ENCODE data around the gene GSN. TPM values are rescaled to one million over a fixed set of nuclear protein-coding genes. Genes with fewer than 3 reads are reported as not detected.
A peak's percentile ranks its signal among the peaks of the same experiment; 100 is the strongest.

GSN gene
- total RNA-seq, 1 donor from 2014 or later: 80.0 TPM

GRCh38 chr9:121360601-121361374, 92.8 kb downstream of the GSN start:
- Mint-ChIP-seq H3K4me3 (no peak overlapping the region), H3K27me3 (no peaks in the 10 kb centered on the region), H3K4me1 (ENCODE audit: unreplicated experiment) (peaks cover 13% of the 10 kb centered on the region), H3K27ac (no peak overlapping the region), H3K9me3 (no peaks in the 10 kb centered on the region), H3K36me3 (peaks cover 4% of the 10 kb centered on the region)
- no peak for TF ChIP-seq CTCF (conservative IDR thresholded peaks at IDR 0.05)
- no peak for DNase-seq (ENCODE audit: extremely low spot score, unreplicated experiment)

- Mint-ChIP-seq H3K36me3 (no peaks in the 10 kb centered on the region), H3K4me1 (ENCODE audit: unreplicated experiment) (peaks cover 23% of the 10 kb centered on the region), H3K4me3 (no peak overlapping the region), H3K27me3 (no peaks in the 10 kb centered on the region), H3K27ac (peak overlapping the region; percentile 31), H3K9me3 (no peaks in the 10 kb centered on the region)
- no peak for TF ChIP-seq CTCF (conservative IDR thresholded peaks at IDR 0.05)
- DNase-seq (ENCODE audit: extremely low spot score, unreplicated experiment): no peak
Measured at GRCh38 chr9:121362813-121363621, 95.1 kb downstream of the GSN start.

- no peak overlapping the region for H3K27ac Mint-ChIP-seq
- H3K4me1 Mint-ChIP-seq (ENCODE audit: unreplicated experiment): peaks cover 26% of the 10 kb centered on the region
- TF ChIP-seq CTCF (conservative IDR thresholded peaks at IDR 0.05): no peak
- no peak for DNase-seq (ENCODE audit: extremely low spot score, unreplicated experiment)
- no peaks in the 10 kb centered on the region for H3K36me3 Mint-ChIP-seq
- H3K4me3 Mint-ChIP-seq: no peak overlapping the region
- H3K9me3 Mint-ChIP-seq: no peaks in the 10 kb centered on the region
- H3K27me3 Mint-ChIP-seq: no peaks in the 10 kb centered on the region
Measured at GRCh38 chr9:121363622-121363961, 95.6 kb downstream of the GSN start.

GRCh38 chr9:121364077-121364476, 96.1 kb downstream of the GSN start:
- no peak for TF ChIP-seq CTCF (conservative IDR thresholded peaks at IDR 0.05)
- H3K9me3 Mint-ChIP-seq: no peaks in the 10 kb centered on the region
- no peak overlapping the region for H3K27ac Mint-ChIP-seq
- no peak overlapping the region for H3K4me3 Mint-ChIP-seq
- peaks cover 3% of the 10 kb centered on the region for H3K27me3 Mint-ChIP-seq
- H3K36me3 Mint-ChIP-seq: no peaks in the 10 kb centered on the region
- peaks cover 26% of the 10 kb centered on the region for H3K4me1 Mint-ChIP-seq (ENCODE audit: unreplicated experiment)
- no peak for DNase-seq (ENCODE audit: extremely low spot score, unreplicated experiment)

GRCh38 chr9:121364886-121365285, 96.9 kb downstream of the GSN start:
- no peaks in the 10 kb centered on the region for H3K9me3 Mint-ChIP-seq
- H3K4me3 Mint-ChIP-seq: no peak overlapping the region
- no peak for TF ChIP-seq CTCF (conservative IDR thresholded peaks at IDR 0.05)
- H3K27ac Mint-ChIP-seq: no peak overlapping the region
- peaks cover 26% of the 10 kb centered on the region for H3K4me1 Mint-ChIP-seq (ENCODE audit: unreplicated experiment)
- DNase-seq (ENCODE audit: extremely low spot score, unreplicated experiment): no peak
- H3K36me3 Mint-ChIP-seq: no peaks in the 10 kb centered on the region
- peaks cover 5% of the 10 kb centered on the region for H3K27me3 Mint-ChIP-seq

Data from type B pancreatic cell (in vitro differentiated cells).